Fibroblast of lung (primary cell): ENCODE measurements around the gene AGAP1. TPM values are rescaled to one million over a fixed set of nuclear protein-coding genes. Genes with fewer than 3 reads are reported as not detected.

Experiments used
- DNase-seq, 2 donors: peaks; one replicate each; pipeline versions ENCODE4 v3.0.0 to v3.0.0-alpha.2; 2010; ENCODE audit warnings: low read depth in 2 of 2
- H2AFZ ChIP-seq: 2 replicates; pipeline ENCODE4 v1.5.1; 2012; ENCODE audit warnings: low read length, control low read depth, inconsistent platforms
- H3K27ac ChIP-seq: 2 replicates; pipeline ENCODE4 v1.5.1; 2011; ENCODE audit warnings: low read length, control low read depth; ENCODE audit not compliant: insufficient read depth
- H3K27me3 ChIP-seq: 2 replicates; pipeline ENCODE4 v1.5.1; 2011; ENCODE audit warnings: mild to moderate bottlenecking, low read length; ENCODE audit not compliant: control insufficient read depth, insufficient read depth
- H3K36me3 ChIP-seq: 2 replicates; pipeline ENCODE4 v1.5.1; 2011; ENCODE audit warnings: low read length; ENCODE audit not compliant: control insufficient read depth, insufficient read depth
- H3K4me1 ChIP-seq: 2 replicates; pipeline ENCODE4 v1.5.1; 2011; ENCODE audit warnings: low read length; ENCODE audit not compliant: control insufficient read depth, insufficient read depth; ENCODE audit errors: extremely low read depth
- H3K4me2 ChIP-seq: 2 replicates; pipeline ENCODE4 v1.5.1; 2011; ENCODE audit warnings: low read length, control low read depth; ENCODE audit not compliant: insufficient read depth; ENCODE audit errors: extremely low read depth
- H3K4me3 ChIP-seq, 4 experiments: fragments of 200-600 bp in 1 of 4; sonication (generic) in 1 of 4; replicated peaks in 1 of 4; 2 replicates each; pipeline ENCODE4 v1.5.1; 2011 to 2016; ENCODE audit warnings: low read length in 4 of 4, low read depth in 3 of 4, mild to moderate bottlenecking in 3 of 4, control low read depth in 2 of 4, inconsistent platforms in 1 of 4, mixed read lengths in 1 of 4; ENCODE audit not compliant: insufficient read depth in 1 of 4; ENCODE audit errors: control extremely low read depth in 1 of 4
- H3K79me2 ChIP-seq: 2 replicates; pipeline ENCODE4 v1.5.1; 2012; ENCODE audit warnings: mild to moderate bottlenecking, low read length, inconsistent platforms; ENCODE audit not compliant: control insufficient read depth, insufficient read depth
- H3K9ac ChIP-seq: 2 replicates; pipeline ENCODE4 v1.5.1; 2011; ENCODE audit warnings: mild to moderate bottlenecking, low read length, control low read depth; ENCODE audit not compliant: insufficient read depth
- H3K9me3 ChIP-seq: 2 replicates; pipeline ENCODE4 v1.5.1; 2012; ENCODE audit warnings: low read depth, low read length; ENCODE audit not compliant: control insufficient read depth, insufficient read depth
- H4K20me1 ChIP-seq: 2 replicates; pipeline ENCODE4 v1.5.1; 2011; ENCODE audit warnings: low read length; ENCODE audit not compliant: control insufficient read depth, insufficient read depth; ENCODE audit errors: extremely low read depth
- EZH2 ChIP-seq: IDR thresholded peaks from 2 replicates; pipeline ENCODE4 v1.5.1; 2012; ENCODE audit warnings: low read length, control low read depth, mild to moderate bottlenecking; ENCODE audit errors: missing control alignments
- polyA plus RNA-seq, 2 donors: library from polyadenylated mRNA; depleted of rRNA in 1 of 2; stranded (reverse) in 1 of 2; unstranded in 1 of 2; fragments of >200 nt; gene quantifications; 2 replicates each; pipeline ENCODE4 v1.2.1, GENCODE V29; 2011 to 2012; ENCODE audit warnings: missing spikeins in 1 of 2
- total RNA-seq: library from RNA; depleted of rRNA; stranded (reverse); fragments of >200 nt; gene quantifications from 2 replicates; pipeline ENCODE4 v1.2.1, GENCODE V29; 2014
- TF ChIP-seq, protein P1 (sequence below), 2 donors: IDR thresholded peaks in 1 of 2; conservative IDR thresholded peaks in 1 of 2; 1 replicate in 1 of 2; 2 replicates in 1 of 2; pipeline ENCODE4 v1.5.1; 2011 to 2012; ENCODE audit warnings: low read length in 2 of 2, control low read depth in 1 of 2, inconsistent platforms in 1 of 2, low read depth in 1 of 2, mild to moderate bottlenecking in 1 of 2

The AGAP1 gene
- total and polyA plus RNA-seq, 2 donors (not counting 1 experiment from before 2014, with no cell fraction given) = 10.6 to 14.0 TPM

DNA sequence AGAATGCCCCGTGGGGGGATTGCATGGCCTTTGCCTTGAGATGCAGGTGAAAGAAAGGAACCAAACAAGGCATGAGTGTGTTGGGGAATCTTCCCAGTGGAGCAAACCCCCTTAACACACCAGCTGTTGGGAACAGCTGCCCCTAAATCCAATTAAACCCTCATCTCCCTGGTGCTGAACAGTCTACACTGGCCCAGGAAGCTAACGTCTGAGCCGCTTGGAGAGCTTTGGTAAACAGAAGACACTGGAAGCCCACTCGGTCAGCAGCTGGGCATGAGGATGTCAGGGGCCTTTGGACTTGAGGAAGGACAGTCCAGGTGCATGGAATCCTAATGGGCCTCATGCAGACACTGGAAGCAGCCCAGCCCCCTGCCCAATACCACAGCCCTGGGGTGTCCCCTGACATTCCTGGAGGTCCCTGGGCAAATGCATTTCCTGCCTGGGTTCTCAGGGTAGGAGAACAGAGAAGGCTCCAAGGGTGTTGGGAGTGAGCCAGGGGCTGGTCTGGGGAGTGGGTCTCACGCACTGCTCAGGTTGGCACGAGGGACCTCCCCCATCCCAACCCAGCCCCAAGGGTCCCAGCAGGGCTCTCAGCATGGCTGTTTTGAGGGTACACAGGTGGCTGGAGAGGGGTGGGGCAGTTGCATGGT is 636.6 kb downstream of the AGAP1 start:
- Histone ChIP-seq H2AFZ (no peak overlapping the region), H3K9ac (no peak overlapping the region), H4K20me1 (no peaks in the 10 kb centered on the region), H3K4me3 (no peak overlapping the region), H3K9me3 (no peaks in the 10 kb centered on the region), H3K4me1 (no peaks in the 10 kb centered on the region), H3K27me3 (no peaks in the 10 kb centered on the region), H3K36me3 (no peaks in the 10 kb centered on the region), H3K79me2 (no peaks in the 10 kb centered on the region), H3K4me2 (no peak overlapping the region), H3K27ac (no peak overlapping the region)
- no peak for DNase-seq
- TF ChIP-seq, protein P1, sequence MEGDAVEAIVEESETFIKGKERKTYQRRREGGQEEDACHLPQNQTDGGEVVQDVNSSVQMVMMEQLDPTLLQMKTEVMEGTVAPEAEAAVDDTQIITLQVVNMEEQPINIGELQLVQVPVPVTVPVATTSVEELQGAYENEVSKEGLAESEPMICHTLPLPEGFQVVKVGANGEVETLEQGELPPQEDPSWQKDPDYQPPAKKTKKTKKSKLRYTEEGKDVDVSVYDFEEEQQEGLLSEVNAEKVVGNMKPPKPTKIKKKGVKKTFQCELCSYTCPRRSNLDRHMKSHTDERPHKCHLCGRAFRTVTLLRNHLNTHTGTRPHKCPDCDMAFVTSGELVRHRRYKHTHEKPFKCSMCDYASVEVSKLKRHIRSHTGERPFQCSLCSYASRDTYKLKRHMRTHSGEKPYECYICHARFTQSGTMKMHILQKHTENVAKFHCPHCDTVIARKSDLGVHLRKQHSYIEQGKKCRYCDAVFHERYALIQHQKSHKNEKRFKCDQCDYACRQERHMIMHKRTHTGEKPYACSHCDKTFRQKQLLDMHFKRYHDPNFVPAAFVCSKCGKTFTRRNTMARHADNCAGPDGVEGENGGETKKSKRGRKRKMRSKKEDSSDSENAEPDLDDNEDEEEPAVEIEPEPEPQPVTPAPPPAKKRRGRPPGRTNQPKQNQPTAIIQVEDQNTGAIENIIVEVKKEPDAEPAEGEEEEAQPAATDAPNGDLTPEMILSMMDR (conservative IDR thresholded peaks at IDR 0.05 in 1 of 2, IDR thresholded peaks at IDR 0.05 in 1 of 2; ENCODE audit: low read depth in 1 of 2, low read length in 2 of 2) = no peak
- no peak for TF ChIP-seq EZH2

DNA sequence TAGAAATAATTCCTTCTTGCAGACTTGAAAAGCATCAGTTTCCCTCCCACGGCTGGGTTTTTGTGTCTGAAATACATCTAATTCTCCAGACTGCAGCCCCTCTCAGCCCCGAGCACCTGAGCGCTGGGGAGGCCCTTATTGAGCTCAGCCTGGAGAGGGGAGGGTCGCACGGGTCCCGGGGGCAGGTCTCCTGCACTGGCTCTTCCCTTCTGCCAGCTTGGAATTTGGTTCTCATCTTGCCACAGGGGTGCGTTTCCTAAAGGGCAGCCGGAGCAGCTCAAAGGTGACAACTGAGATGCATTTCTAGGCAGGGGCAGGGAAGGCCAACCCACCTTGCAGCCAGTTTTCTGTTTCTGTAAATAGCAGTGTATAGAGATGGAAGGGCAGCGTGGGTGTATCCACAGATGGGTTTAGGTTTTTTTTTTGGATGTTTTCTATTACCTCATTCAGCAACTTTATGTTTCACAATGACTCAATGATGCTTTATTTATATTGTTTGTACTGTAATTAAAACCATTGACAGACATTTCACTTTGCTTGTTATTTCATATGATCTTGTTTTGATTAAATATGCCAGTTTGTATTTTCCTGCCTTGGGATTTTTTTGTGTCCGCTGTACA is 637.3 kb downstream of the AGAP1 start:
- no peaks in the 10 kb centered on the region for H3K27me3 ChIP-seq
- no peak overlapping the region for H3K9ac ChIP-seq
- no peak for DNase-seq
- H2AFZ ChIP-seq = no peak overlapping the region
- H3K79me2 ChIP-seq = no peaks in the 10 kb centered on the region
- TF ChIP-seq, protein P1 (conservative IDR thresholded peaks at IDR 0.05 in 1 of 2, IDR thresholded peaks at IDR 0.05 in 1 of 2; ENCODE audit: low read depth in 1 of 2, low read length in 2 of 2) = no peak
- TF ChIP-seq EZH2 = no peak
- no peaks in the 10 kb centered on the region for H4K20me1 ChIP-seq
- H3K4me1 ChIP-seq = no peaks in the 10 kb centered on the region
- no peaks in the 10 kb centered on the region for H3K36me3 ChIP-seq
- H3K4me2 ChIP-seq = no peak overlapping the region
- no peak overlapping the region for H3K27ac ChIP-seq
- H3K4me3 ChIP-seq = no peak overlapping the region
- no peaks in the 10 kb centered on the region for H3K9me3 ChIP-seq

DNA sequence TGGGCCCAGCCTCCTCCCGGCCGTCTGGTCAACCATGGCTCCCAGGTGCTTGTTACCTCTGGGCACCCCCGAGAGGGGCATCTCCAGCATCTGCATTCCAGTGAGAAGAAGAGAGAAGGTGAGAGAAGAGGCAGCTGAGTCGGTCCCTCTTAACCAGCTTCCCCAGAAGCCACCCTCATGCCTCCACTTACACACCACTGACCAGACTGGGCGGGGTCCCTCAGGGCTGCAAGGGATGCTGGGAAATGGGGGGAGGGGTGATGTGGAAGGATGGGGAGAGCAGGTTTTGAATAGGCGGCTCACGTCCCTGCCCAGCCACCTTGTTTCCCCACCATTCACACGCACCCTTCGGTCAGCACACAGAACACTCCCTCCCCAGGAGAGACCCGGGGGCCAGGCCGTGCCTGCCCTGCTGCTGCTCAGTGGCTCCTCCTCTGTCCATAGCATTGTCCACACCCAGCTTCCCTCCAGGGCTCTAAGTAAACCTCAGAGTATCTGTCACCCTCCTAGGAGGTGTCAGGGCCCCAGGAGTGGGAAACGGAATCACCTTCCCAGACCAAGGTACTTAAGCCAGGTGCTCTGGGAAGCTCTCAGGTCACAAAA is 639.7 kb downstream of the AGAP1 start:
- no peaks in the 10 kb centered on the region for H4K20me1 ChIP-seq
- no peak overlapping the region for H3K4me2 ChIP-seq
- no peaks in the 10 kb centered on the region for H3K36me3 ChIP-seq
- TF ChIP-seq, protein P1 (conservative IDR thresholded peaks at IDR 0.05 in 1 of 2, IDR thresholded peaks at IDR 0.05 in 1 of 2; ENCODE audit: low read depth in 1 of 2, low read length in 2 of 2) = no peak
- TF ChIP-seq EZH2 = no peak
- no peak overlapping the region for H2AFZ ChIP-seq
- H3K27me3 ChIP-seq = no peaks in the 10 kb centered on the region
- no peak for DNase-seq
- no peaks in the 10 kb centered on the region for H3K9me3 ChIP-seq
- H3K9ac ChIP-seq = no peak overlapping the region
- no peaks in the 10 kb centered on the region for H3K4me1 ChIP-seq
- no peak overlapping the region for H3K4me3 ChIP-seq
- H3K79me2 ChIP-seq = no peaks in the 10 kb centered on the region
- H3K27ac ChIP-seq = no peak overlapping the region
